ENCODE results near the gene CLNK.

- no peak for TF ChIP-seq EZH2 (IDR thresholded peaks at IDR 0.05; ENCODE audit: insufficient read depth, poor library complexity, severe bottlenecking)
- TF ChIP-seq EZH2phosphoT487 (IDR thresholded peaks at IDR 0.05; ENCODE audit: insufficient read depth, low read depth), result no peak
These were observed 152.4 kb downstream of the CLNK start for GRCh38 chr4:10532155-10532554.

Measured in GM23248 (cell line).